HG03064 (cell line): ENCODE data around the gene CDCP1.
A peak's percentile ranks its signal among the peaks of the same experiment; 100 is the strongest.
"Not testable (repeated sequence)": the region's sequence is repeated elsewhere in the genome, so short reads cannot be mapped to it uniquely, and the experiment has no call there.

Source experiments
- ATAC-seq: cut with Tn5 transposase; IDR thresholded peaks from one replicate; pipeline ENCODE4 v1.9.1; 2021; ENCODE audit warnings: low read depth; ENCODE audit not compliant: unreplicated experiment

The CDCP1 gene

DNA sequence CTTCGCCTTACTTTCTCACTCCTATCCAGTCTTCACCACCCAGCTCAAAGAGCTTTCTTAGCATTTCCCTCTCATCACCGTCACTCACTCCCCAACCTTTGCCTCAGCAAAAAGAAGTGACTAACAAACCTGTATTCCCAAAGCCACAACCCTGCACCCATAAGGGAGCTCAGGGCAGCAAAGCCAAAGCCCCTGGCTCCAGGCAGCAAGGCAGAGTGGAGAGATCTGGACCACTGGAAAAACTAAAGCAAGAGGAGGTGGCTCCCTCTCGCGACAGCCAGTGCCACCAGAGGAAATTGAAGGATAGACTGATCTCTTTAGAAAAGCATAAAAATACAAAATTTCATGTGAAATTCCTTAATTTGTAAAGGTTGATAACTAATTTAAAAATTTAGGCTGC is 25.1 kb upstream of the CDCP1 start:
- ATAC-seq, result no peak

DNA sequence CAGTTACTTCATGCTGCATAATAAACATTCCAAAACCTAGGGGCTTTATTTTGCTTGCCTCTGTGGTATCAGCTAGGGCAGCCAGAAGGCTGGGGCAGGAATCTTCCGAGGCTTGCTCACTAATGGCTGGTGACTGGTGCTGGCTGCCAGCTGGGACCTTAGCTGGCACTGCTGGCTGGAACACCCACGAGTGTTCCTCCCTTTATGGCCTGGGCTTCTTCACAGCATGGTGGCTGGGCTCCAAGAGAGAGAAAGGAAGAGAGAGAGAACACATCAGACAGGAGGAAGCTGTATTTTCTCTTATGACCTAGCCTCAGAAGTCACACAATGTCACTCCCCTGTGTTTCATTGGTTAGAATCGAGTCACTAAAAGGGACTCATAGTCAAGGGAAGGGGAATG is 23.9 kb upstream of the CDCP1 start:
- ATAC-seq, result no peak

GRCh38 chr3:45169125-45169904 is 23.1 kb upstream of the CDCP1 start:
- no peak for ATAC-seq

GRCh38 chr3:45168451-45168850 is 22.3 kb upstream of the CDCP1 start:
- no peak for ATAC-seq

DNA sequence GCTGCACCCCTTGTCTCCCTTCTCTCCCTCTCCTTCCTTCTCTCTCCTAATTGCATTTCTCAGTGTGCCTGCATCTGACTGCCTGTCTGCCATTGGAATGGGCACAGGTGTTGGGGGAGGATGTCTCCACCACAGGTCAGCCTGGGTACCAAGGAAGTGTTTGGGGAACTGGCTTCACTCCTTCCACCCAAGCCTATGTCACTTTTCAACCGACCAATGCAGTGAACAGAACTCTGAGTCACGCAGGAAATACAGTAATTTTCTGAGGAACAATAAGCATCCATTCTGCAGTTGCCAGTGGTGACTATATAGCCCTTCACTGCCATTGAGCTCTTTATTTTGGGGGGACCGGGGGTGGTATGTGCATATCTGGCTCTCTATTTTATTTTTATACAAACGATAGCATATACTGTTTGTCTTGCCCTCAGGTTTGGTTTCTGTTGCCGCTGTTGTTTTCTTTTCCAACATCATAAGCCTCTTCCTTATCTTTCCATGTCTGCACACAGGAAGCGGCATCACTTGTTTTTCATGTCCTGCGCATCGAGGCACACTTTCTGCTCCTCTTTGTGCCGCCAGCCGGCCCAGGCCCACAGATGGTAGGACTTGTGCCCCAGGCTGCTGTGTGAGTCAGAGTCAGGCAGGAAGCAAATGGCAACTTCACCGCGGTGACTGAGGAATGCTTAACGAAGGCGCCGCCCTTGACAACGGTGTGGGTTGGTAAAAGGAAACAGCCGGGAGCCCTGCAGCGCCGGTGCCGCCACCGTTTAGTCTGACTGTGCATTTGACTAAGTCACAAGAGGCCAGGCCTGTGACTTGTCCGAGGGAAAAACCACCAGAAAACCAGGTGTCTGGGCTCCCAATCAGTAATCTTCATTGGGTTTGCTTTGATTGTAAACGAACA is 21.1 kb upstream of the CDCP1 start:
- peak; percentile 79 for ATAC-seq

DNA sequence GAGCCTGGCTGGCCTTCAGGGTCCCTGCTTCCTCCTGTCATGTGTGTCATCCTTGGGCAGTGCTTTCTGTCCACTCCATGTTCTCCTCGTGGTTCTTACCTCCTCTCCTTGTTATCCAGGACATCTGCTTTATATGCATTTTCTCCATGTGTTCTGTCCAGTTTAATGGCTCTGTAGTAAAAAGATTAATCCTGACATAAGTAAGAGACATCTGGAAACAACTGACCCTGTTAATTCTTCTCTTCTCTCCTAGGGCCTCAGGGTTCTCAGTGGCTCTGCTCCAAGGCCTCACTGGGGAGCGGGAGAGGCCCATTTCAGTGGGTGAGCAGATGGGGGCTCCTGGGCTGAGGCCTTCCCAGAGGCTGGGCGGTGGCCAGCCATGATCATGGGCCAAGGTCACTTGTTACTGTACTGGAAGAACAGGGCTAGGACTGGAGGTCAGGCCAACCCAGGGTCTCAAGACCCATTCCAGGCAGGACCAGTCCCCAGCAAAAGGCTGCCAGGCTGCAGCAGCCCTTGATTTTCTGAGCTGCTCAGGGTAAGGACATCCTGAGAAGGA is 20.2 kb upstream of the CDCP1 start:
- ATAC-seq, result no peak

DNA sequence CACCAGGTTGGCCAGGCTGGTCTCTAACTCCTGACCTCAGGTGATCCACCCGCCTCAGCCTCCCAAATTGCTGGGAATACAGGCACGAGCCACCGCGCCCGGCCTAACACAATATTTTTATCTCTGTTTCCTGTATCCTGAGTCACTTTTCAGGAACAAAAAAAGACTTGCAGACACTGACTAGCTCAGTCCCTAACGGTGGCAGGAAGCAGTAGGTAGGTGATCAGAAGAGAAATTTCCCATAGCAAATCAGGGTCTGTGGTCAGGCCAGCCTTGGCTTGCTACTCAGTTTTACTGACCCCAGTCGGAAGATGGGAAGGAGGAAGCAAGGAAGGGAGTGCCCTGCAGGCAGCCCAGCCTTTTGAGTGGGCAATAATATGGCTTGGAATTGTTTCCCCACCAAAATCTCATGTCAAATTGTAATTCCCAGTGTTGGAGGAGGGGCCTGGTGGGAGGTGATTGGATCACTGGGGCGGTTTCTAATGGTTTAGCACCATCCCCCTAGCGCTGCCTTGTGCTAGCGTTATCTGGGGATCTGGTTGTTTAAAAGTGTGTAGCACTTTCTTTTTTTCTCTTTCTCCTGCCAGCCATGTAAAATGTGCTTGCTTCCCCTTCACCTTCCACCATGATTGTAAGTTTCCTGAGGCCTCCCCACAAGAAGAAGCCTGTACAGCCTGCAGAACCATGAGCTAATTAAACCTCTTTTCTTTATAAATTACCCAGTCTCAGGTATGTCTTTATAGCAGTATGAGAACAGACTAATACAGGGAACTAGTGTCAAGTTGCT is 19.5 kb upstream of the CDCP1 start:
- ATAC-seq, result no peak

GRCh38 chr3:45164056-45164455 is 17.9 kb upstream of the CDCP1 start:
- no peak for ATAC-seq

DNA sequence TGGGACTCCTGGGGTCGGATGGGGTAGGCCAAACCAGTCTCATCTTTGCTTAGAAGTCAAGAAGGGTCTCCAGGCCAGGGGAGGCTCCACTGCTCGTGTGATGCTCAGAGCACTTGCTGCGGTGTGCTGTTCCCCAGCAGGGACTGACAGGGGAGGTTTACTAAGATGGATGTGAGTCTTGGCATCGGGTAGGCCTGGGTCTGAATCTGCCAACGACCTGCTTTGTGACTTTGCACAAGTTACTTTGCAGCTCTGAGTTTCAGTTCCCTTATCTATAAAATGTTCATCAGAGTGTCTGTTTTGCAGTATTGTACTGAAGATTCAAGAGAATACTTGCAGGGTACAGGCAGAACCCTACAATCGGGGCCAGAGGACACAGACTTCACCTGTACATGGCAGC is 17.3 kb upstream of the CDCP1 start:
- no peak for ATAC-seq

- ATAC-seq, result no peak
Observed at GRCh38 chr3:45154641-45155147, 8.5 kb upstream of the CDCP1 start.

DNA sequence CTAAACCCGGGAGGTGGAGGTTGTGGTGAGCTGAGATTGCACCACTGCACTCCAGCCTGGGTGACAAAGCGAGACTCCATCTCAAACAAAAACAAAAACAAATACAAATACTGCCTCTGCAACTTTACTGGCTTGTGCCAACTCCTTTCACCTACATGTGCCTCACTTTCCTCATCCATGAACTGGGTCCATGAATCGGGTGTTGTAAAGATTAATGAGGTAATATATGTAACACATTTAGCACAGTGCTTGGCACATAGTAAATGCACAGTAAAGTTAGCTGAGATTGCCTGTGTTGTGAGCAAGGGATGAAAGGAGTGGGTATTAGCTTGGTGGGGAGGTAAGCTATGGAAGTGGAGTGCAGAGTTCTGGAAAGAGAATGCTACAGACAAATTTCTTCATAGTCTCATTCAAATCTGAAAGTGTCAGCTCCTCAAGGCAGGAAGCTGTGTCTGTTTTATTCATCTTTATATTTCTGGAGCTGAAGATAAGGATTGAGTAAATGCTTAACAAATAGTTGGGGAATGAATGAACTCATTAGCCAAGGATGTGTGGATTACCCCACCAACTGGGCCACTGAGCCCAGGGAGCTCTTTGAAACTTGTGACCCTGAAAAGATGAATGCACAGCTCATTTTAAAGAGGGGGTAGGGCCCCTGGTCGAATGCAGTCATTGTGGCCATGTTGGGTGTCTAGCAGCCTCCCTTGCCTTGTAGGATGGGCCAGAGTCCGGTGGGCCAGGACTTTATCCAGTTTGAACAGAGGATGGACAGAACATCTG is 7.7 kb upstream of the CDCP1 start:
- no peak for ATAC-seq

- ATAC-seq, result no peak
Observed at GRCh38 chr3:45152307-45152706, 6.1 kb upstream of the CDCP1 start.

DNA sequence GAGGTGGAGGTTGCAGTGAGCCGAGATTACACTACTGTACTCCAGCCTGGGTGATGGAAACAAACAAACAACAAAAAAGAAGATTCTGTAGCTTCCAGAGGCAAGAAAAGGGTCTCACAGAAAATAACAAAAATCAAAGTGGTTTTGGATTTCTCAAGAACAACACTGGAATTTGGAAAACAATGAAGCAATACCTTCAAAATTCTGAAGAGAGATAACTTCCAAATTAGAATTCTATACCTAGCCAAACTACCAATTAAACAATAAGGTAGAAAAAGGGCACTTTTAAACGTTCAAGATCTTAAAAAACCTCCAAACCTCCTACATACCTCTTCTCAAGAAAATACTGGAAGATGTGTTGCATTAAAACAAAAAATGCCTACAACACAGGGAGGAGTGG is 4.9 kb upstream of the CDCP1 start:
- no peak for ATAC-seq

DNA sequence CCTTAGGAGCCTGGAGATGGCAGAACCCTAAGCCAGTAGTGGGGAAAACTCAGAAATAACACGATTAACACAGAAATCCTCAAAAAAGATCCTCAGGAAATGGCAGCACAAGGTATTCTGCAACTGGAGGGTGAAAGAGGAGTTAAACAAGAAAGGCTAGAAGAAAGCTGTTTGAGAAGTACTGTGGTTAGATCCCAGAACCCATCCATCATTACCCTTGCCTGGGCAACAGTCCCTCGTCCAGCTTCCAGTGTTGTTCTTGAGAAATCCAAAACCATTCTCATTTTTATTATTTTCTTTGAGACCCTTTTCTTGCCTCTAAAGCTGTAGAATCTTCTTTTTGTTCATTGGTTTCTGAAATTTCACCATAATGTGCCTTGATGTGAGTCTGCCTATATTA is 2.7 kb upstream of the CDCP1 start:
- no peak for ATAC-seq

- no peak for ATAC-seq
Observed at GRCh38 chr3:45145223-45145622, 955 bp downstream of the CDCP1 start.

DNA sequence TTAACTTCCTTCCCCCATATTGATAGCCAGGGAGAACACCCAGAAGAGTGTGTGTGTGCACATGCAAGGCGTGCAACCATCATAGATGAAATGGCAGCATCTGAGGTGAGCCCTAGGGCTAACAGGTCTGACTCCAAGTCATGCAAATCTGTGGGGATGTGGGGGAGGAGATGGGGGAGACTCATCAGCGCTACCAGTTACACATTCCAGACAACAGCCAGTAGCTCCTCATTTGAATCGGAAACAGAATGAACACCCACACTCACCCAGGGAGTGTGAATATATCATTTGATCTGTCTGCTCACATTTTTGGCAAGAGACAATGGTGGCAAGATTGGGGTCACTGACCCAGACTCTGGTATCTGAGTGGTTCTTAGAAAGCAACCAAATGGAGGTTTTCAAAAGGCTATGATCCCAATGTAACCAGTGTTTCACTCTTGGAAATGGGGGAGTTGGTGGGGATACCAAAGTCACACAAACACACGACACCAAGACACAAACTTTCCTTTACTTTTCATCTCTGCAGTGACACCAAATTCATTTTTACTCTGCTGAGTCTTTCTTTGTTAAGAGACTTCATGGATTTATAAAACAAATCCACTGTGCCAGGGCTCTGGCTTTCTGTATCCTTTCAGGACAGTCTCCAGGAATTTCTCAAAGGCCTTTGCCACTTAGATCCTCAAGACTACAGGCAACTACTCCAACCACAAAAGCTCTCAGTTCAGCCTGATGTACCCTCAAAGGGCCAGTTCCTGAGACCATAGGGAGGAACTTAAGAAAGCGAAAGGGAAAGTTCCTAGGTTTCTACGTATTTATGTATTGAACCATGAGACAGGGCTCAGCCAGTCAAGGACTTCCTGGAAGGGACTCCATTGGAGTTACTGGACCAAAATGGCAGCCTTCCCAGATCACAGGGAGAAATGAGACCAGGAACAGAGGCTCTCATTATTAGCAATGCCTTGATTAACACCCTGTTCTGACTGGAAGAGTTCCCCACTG is 2.2 kb downstream of the CDCP1 start:
- ATAC-seq, result no peak

- not testable (repeated sequence) for ATAC-seq
Observed at GRCh38 chr3:45140770-45141155, 5.4 kb downstream of the CDCP1 start.

GRCh38 chr3:45140141-45140769 is 5.9 kb downstream of the CDCP1 start:
- ATAC-seq, result no peak
